Activated naive CD4-positive, alpha-beta T cell treated with anti-CD3 and anti-CD28 coated beads for 36 hours (primary cell): ENCODE data around the gene ATP2A3. TPM values are rescaled to one million over a fixed set of nuclear protein-coding genes. Genes with fewer than 3 reads are reported as not detected.

Experiments used
- CTCF ChIA-PET: fragments of 350-600 bp; sonication (Branson Sonifier 250); formaldehyde crosslinking; loops from one replicate; lab custom pipeline; 2021; ENCODE audit warnings: antibody characterized with exemption; lab: Charles Lee
- DNase-seq: peaks from one replicate; pipeline ENCODE4 v3.0.0-alpha.2; 2020
- H3K27ac Mint-ChIP-seq: one replicate; pipeline ENCODE4 v1.8.0; 2021; ENCODE audit warnings: mild to moderate bottlenecking, mixed read lengths
- H3K27me3 Mint-ChIP-seq: one replicate; pipeline ENCODE4 v1.8.0; 2021; ENCODE audit warnings: low read depth, mixed read lengths
- H3K36me3 Mint-ChIP-seq: one replicate; pipeline ENCODE4 v1.8.0; 2021; ENCODE audit warnings: low read depth, mixed read lengths
- H3K4me1 Mint-ChIP-seq: one replicate; pipeline ENCODE4 v1.8.0; 2021; ENCODE audit warnings: low read depth, mixed read lengths
- H3K4me3 Mint-ChIP-seq: one replicate; pipeline ENCODE4 v1.8.0; 2021; ENCODE audit warnings: mild to moderate bottlenecking, moderate library complexity, mixed read lengths
- H3K9me3 Mint-ChIP-seq: one replicate; pipeline ENCODE4 v1.8.0; 2021; ENCODE audit warnings: mixed read lengths
- intact Hi-C: fragments of 100-400 bp; cut with micrococcal nuclease; formaldehyde crosslinking; loops from one replicate; pipeline ENCODE4 v1.15.1; 2023
- total RNA-seq, 2 experiments: library from RNA; stranded (reverse); gene quantifications; one replicate each; pipeline ENCODE4 v1.2.3, GENCODE V29; 2021

The ATP2A3 gene
- total RNA-seq, 2 experiments from 2014 or later: 75.5 to 76.4 TPM

DNA sequence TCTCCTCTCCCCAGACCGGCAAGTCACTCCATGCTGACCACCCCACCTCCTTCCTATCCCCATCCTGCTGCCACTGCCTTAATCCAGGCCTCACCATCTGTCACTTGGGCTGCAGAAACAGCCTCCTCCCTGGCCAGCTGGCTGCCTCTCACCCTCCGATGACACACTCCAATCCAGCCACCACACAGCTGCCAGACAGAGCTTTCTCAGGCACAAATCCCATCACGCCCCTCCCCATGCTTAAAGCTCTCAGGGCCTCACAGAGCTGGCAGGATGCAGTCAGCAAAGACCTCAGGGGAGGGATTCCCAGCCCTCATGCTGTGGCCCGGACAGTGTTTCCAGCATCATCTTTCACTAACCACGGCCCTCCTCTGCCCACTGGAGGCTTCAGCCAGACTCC, 85.1 kb downstream of the ATP2A3 start:
- Mint-ChIP-seq H3K36me3 (peaks cover 8% of the 10 kb centered on the region), H3K27me3 (no peaks in the 10 kb centered on the region), H3K9me3 (no peaks in the 10 kb centered on the region), H3K27ac (no peak overlapping the region), H3K4me1 (no peaks in the 10 kb centered on the region), H3K4me3 (no peak overlapping the region)
- CTCF ChIA-PET: interaction anchor here (0.9 kb wide), 1 partner anchor 16 kb away, joined by 3 read pairs; no protein-coding TSS in a partner anchor
- DNase-seq: no peak
- intact Hi-C loops: no loop called here

DNA sequence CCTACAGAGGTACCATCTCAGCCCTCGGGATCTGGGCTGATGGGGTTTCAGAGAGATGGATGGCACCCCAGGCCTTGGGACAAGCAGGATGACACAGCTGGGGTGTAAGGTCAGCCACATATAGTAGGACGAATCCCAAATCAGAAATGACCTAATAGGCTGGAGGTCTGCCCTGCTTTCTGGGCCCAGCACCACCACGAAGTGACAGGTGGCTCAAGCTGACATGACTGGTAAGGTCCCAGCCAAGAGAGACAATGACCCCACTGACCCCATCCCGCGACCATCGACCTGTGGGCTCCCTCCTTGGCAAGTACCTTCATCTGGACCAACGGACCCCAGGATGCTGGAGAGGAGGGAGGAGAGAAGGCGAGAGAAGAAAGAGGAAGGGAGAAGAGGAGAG, 87.0 kb downstream of the ATP2A3 start:
- Mint-ChIP-seq H3K36me3 (peaks cover 11% of the 10 kb centered on the region), H3K4me3 (no peak overlapping the region), H3K4me1 (no peaks in the 10 kb centered on the region), H3K27me3 (no peaks in the 10 kb centered on the region), H3K27ac (no peak overlapping the region), H3K9me3 (no peaks in the 10 kb centered on the region)
- CTCF ChIA-PET: interaction anchor here (1.6 kb wide), 1 partner anchor 13 kb away, joined by 8 read pairs; no protein-coding TSS in a partner anchor
- DNase-seq: no peak
- intact Hi-C loops: no loop called here

DNA sequence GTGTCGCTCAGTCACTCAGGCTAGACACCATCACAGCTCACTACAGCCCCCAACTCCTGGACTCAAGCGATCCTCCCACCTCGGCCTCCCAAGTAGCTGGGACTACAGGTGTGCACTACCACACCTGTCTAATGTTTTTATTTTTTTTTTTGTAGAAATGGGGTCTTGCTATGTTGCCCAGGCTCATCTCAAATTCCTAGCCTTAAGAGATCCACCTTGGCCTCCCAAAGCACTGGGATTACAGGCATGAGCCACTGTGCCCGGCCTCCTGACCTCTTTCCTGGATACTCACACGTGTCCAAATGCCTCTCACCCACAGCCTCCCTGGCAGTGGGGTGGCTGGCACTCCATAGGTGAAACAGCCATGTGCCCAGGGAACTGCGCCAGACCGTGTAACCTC, 88.9 kb downstream of the ATP2A3 start:
- H3K4me1 Mint-ChIP-seq: no peaks in the 10 kb centered on the region
- peaks cover 12% of the 10 kb centered on the region for H3K36me3 Mint-ChIP-seq
- H3K4me3 Mint-ChIP-seq: no peak overlapping the region
- no peak overlapping the region for H3K27ac Mint-ChIP-seq
- no peaks in the 10 kb centered on the region for H3K27me3 Mint-ChIP-seq
- intact Hi-C loops: no loop called here
- DNase-seq: no peak
- H3K9me3 Mint-ChIP-seq: no peaks in the 10 kb centered on the region
- CTCF ChIA-PET: interaction anchor here (0.6 kb wide), 1 partner anchor 1770 kb away, joined by 5 read pairs; no protein-coding TSS in a partner anchor

Other genes starting within 250 kb of the ATP2A3 start
- 10 to 100 TPM; 20.5 to 21.8 TPM for gene HASPIN, start 240.5 kb downstream of the ATP2A3 start, total RNA-seq
- gene ITGAE, start 163.2 kb downstream of the ATP2A3 start, total RNA-seq: 10 to 100 TPM; 31.7 to 32.4 TPM
- gene NCBP3, start 118.2 kb downstream of the ATP2A3 start, total RNA-seq: 10 to 100 TPM; 33.9 to 40.4 TPM
- 1 to 10 TPM; 2.4 to 2.7 TPM for gene CAMKK1, start 71.4 kb downstream of the ATP2A3 start, total RNA-seq
- gene P2RX1, start 48.0 kb downstream of the ATP2A3 start, total RNA-seq: under 1 TPM; 0.10 to 0.17 TPM
- gene ZZEF1, start 178.6 kb upstream of the ATP2A3 start, total RNA-seq: 10 to 100 TPM; 35.4 to 37.2 TPM
- gene CYB5D2, start 178.8 kb upstream of the ATP2A3 start, total RNA-seq: 1 to 10 TPM; 7.2 to 8.1 TPM